ENCODE data around the gene MFAP4.

Gene MFAP4

GRCh38 chr17:19347323-19348080 lies 39.5 kb downstream of the MFAP4 start:
- no peak for DNase-seq

GRCh38 chr17:19346351-19347255 lies 40.4 kb downstream of the MFAP4 start:
- peak; percentile 50 to 76 for DNase-seq

- DNase-seq = no peak
Measured at GRCh38 chr17:19345486-19346350, 41.3 kb downstream of the MFAP4 start.

GRCh38 chr17:19345067-19345460 lies 41.9 kb downstream of the MFAP4 start:
- no peak for DNase-seq

GRCh38 chr17:19344311-19345066 lies 42.5 kb downstream of the MFAP4 start:
- DNase-seq = no peak

GRCh38 chr17:19343671-19344151 lies 43.3 kb downstream of the MFAP4 start:
- no peak for DNase-seq

GRCh38 chr17:19343256-19343630 lies 43.7 kb downstream of the MFAP4 start:
- DNase-seq = no peak

- DNase-seq = no peak
Measured at GRCh38 chr17:19342611-19343255, 44.3 kb downstream of the MFAP4 start.

- peak in 1 of 2 experiments; percentile 29 for DNase-seq
Measured at GRCh38 chr17:19341641-19342610, 45.1 kb downstream of the MFAP4 start.

GRCh38 chr17:19341211-19341631 lies 45.8 kb downstream of the MFAP4 start:
- DNase-seq = no peak

- DNase-seq = no peak
Measured at GRCh38 chr17:19339341-19339815, 47.6 kb downstream of the MFAP4 start.

- DNase-seq = peak in 1 of 2 experiments; percentile 52
Measured at GRCh38 chr17:19338031-19338990, 48.7 kb downstream of the MFAP4 start.

- DNase-seq = no peak
Measured at GRCh38 chr17:19337712-19338023, 49.3 kb downstream of the MFAP4 start.

- DNase-seq = no peak
Measured at GRCh38 chr17:19336938-19337711, 49.9 kb downstream of the MFAP4 start.

GRCh38 chr17:19335951-19336631 lies 50.9 kb downstream of the MFAP4 start:
- DNase-seq = no peak

- DNase-seq = no peak
Measured at GRCh38 chr17:19334331-19334730, 52.7 kb downstream of the MFAP4 start.

- DNase-seq = no peak
Measured at GRCh38 chr17:19333736-19334290, 53.2 kb downstream of the MFAP4 start.
